Body of pancreas (tissue), 4 donors: Measurements from ENCODE around the gene KRTAP25-1.

Source experiments
- CTCF ChIP-seq, 7 experiments: fragments of 450-650 bp in 4 of 7; fragments of 200-600 bp in 3 of 7; sonication (generic) in 3 of 7; IDR thresholded peaks; one replicate each; pipeline ENCODE4 v1.5.1; 2016 to 2019; ENCODE audit warnings: antibody characterized with exemption in 7 of 7
- POLR2A ChIP-seq, 3 donors: fragments of 450-650 bp; IDR thresholded peaks; one replicate each; pipeline ENCODE4 v1.6.1; 2016; ENCODE audit warnings: antibody characterized with exemption in 3 of 3, mild to moderate bottlenecking in 2 of 3

GRCh38 chr21:30248844-30249243 is 40.5 kb downstream of the KRTAP25-1 start:
- TF ChIP-seq CTCF (IDR thresholded peaks at IDR 0.05): no peak
- TF ChIP-seq POLR2A (IDR thresholded peaks at IDR 0.05): no peak
